ENCODE results near the gene SERP2.
"Not testable (repeated sequence)": the region's sequence is repeated elsewhere in the genome, so short reads cannot be mapped to it uniquely, and the experiment has no call there.

Gene SERP2

GRCh38 chr13:44373601-44374347 lies at the start of gene SERP2:
Gene SERP2, plus strand, starts transcription at chr13:44373824. Its CDS starts 202 bp downstream, at chr13:44374026.
- peak; percentile 56 for DNase-seq

GRCh38 chr13:44326961-44327360 lies 46.7 kb upstream of the SERP2 start:
- no peak for DNase-seq

- not testable (repeated sequence) for DNase-seq
These were observed 44.6 kb upstream of the SERP2 start for GRCh38 chr13:44329041-44329440.

GRCh38 chr13:44329909-44330545 lies 43.6 kb upstream of the SERP2 start:
- no peak for DNase-seq

GRCh38 chr13:44331446-44331845 lies 42.2 kb upstream of the SERP2 start:
- no peak for DNase-seq

- peak; percentile 71 for DNase-seq
These were observed 41.4 kb upstream of the SERP2 start for GRCh38 chr13:44331912-44332851.

GRCh38 chr13:44333950-44334655 lies 39.5 kb upstream of the SERP2 start:
- no peak for DNase-seq

- DNase-seq: peak; percentile 83
These were observed 38.9 kb upstream of the SERP2 start for GRCh38 chr13:44334751-44335150.

- no peak for DNase-seq
These were observed 36.7 kb upstream of the SERP2 start for GRCh38 chr13:44336934-44337333.

GRCh38 chr13:44337581-44337980 lies 36.0 kb upstream of the SERP2 start:
- DNase-seq: no peak

GRCh38 chr13:44340508-44340907 lies 33.1 kb upstream of the SERP2 start:
- no peak for DNase-seq

GRCh38 chr13:44342741-44343140 lies 30.9 kb upstream of the SERP2 start:
- DNase-seq: no peak

- DNase-seq: no peak
These were observed 27.1 kb upstream of the SERP2 start for GRCh38 chr13:44346534-44346933.

- DNase-seq: no peak
These were observed 26.3 kb upstream of the SERP2 start for GRCh38 chr13:44347301-44347700.

GRCh38 chr13:44347949-44348348 lies 25.7 kb upstream of the SERP2 start:
- DNase-seq: no peak

- DNase-seq: no peak
These were observed 22.7 kb upstream of the SERP2 start for GRCh38 chr13:44350775-44351504.

- DNase-seq: no peak
These were observed 22.1 kb upstream of the SERP2 start for GRCh38 chr13:44351505-44351854.

GRCh38 chr13:44352202-44352601 lies 21.4 kb upstream of the SERP2 start:
- DNase-seq: peak; percentile 49

GRCh38 chr13:44352671-44353070 lies 21.0 kb upstream of the SERP2 start:
- peak; percentile 28 for DNase-seq

- DNase-seq: no peak
These were observed 19.3 kb upstream of the SERP2 start for GRCh38 chr13:44354331-44354730.

GRCh38 chr13:44354884-44355283 lies 18.7 kb upstream of the SERP2 start:
- peak; percentile 42 for DNase-seq

GRCh38 chr13:44355621-44356020 lies 18.0 kb upstream of the SERP2 start:
- peak; percentile 30 for DNase-seq

Measured in hematopoietic multipotent progenitor cell treated with erythropoietin and hydrocortisone succinate and interleukin-3 and kit ligand, for 6 days (in vitro differentiated cells).